DND-41 (cell line): ENCODE data around the gene DAAM2.

Experiments
- ATAC-seq: fragments of 200-7000 bp; cut with Tn5 transposase; 3 replicates; pipeline ENCODE4 v1.9.1; 2021; ENCODE audit warnings: low read depth; ENCODE audit not compliant: insufficient read depth
- DNase-seq: peaks from one replicate; pipeline ENCODE4 v3.0.0-alpha.2; 2020
- H2AFZ ChIP-seq: 2 replicates; pipeline ENCODE4 v1.6.0; 2012; ENCODE audit warnings: low read depth, low read length
- H3K27ac ChIP-seq: 2 replicates; pipeline ENCODE4 v1.5.1; 2012; ENCODE audit warnings: low read length, inconsistent platforms
- H3K27me3 ChIP-seq: fragments of 200-600 bp; sonication (generic); 2 replicates; pipeline ENCODE4 v1.6.0; 2012; ENCODE audit warnings: low read length, mild to moderate bottlenecking, inconsistent platforms; ENCODE audit not compliant: insufficient read depth, poor library complexity
- H3K36me3 ChIP-seq: 2 replicates; pipeline ENCODE4 v1.5.1; 2012; ENCODE audit warnings: low read length, inconsistent platforms; ENCODE audit not compliant: insufficient read depth
- H3K4me1 ChIP-seq: 2 replicates; pipeline ENCODE4 v1.5.1; 2012; ENCODE audit warnings: mild to moderate bottlenecking, low read length; ENCODE audit not compliant: insufficient read depth
- H3K4me2 ChIP-seq: 2 replicates; pipeline ENCODE4 v1.6.0; 2012; ENCODE audit warnings: mild to moderate bottlenecking, moderate library complexity, low read length, inconsistent platforms; ENCODE audit not compliant: insufficient read depth
- H3K4me3 ChIP-seq, 2 experiments: fragments of 200-600 bp in 1 of 2; shearing (Covaris generic) in 1 of 2; 2 replicates each; pipeline ENCODE4 v1.5.1; 2012 to 2016; ENCODE audit warnings: inconsistent platforms in 2 of 2, low read length in 2 of 2, mild to moderate bottlenecking in 2 of 2, low read depth in 1 of 2, moderate library complexity in 1 of 2
- H3K79me2 ChIP-seq: 2 replicates; pipeline ENCODE4 v1.6.0; 2012; ENCODE audit warnings: low read length, inconsistent platforms; ENCODE audit not compliant: insufficient read depth
- H3K9ac ChIP-seq: 2 replicates; pipeline ENCODE4 v1.6.0; 2012; ENCODE audit warnings: low read depth, mild to moderate bottlenecking, inconsistent platforms, low read length, moderate library complexity
- H3K9me3 ChIP-seq: 2 replicates; pipeline ENCODE4 v1.5.1; 2012; ENCODE audit warnings: low read length, moderate library complexity, mild to moderate bottlenecking, inconsistent platforms; ENCODE audit not compliant: insufficient read depth, severe bottlenecking
- H4K20me1 ChIP-seq: 2 replicates; pipeline ENCODE4 v1.6.0; 2012; ENCODE audit warnings: low read length; ENCODE audit not compliant: insufficient read depth
- EZH2 ChIP-seq: IDR thresholded peaks from 3 replicates; pipeline ENCODE4 v1.6.1; 2012; ENCODE audit warnings: borderline replicate concordance, low read depth, mild to moderate bottlenecking, moderate library complexity, low read length, inconsistent platforms; ENCODE audit not compliant: severe bottlenecking
- TF ChIP-seq, protein P1 (sequence below): IDR thresholded peaks from 2 replicates; pipeline ENCODE4 v1.5.1; 2012; ENCODE audit warnings: borderline replicate concordance, low read length, moderate library complexity, mild to moderate bottlenecking; ENCODE audit not compliant: poor library complexity, severe bottlenecking; ENCODE audit errors: extremely low read depth

The DAAM2 gene

DNA sequence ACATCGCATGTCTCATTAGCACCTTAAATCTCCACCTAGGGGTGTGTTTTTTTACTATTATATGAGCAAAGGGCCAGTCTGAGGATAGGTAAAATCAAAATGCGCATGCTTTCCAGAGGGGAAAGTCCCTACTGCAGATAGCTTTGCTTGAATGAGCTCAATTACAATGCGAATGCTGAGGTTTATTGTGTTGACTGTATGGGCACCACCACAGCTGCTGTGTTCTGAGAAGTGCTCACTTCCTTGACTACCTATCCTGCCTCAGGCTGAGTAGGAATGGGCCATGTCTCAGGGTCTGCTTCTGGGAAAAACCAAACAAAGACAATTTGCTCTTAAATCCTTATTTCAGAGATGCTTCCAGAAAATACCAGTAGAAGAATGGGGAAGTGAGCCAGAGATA, 105.5 kb downstream of the DAAM2 start:
- TF ChIP-seq, protein P1, sequence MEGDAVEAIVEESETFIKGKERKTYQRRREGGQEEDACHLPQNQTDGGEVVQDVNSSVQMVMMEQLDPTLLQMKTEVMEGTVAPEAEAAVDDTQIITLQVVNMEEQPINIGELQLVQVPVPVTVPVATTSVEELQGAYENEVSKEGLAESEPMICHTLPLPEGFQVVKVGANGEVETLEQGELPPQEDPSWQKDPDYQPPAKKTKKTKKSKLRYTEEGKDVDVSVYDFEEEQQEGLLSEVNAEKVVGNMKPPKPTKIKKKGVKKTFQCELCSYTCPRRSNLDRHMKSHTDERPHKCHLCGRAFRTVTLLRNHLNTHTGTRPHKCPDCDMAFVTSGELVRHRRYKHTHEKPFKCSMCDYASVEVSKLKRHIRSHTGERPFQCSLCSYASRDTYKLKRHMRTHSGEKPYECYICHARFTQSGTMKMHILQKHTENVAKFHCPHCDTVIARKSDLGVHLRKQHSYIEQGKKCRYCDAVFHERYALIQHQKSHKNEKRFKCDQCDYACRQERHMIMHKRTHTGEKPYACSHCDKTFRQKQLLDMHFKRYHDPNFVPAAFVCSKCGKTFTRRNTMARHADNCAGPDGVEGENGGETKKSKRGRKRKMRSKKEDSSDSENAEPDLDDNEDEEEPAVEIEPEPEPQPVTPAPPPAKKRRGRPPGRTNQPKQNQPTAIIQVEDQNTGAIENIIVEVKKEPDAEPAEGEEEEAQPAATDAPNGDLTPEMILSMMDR = no peak
- no peak for TF ChIP-seq EZH2

DNA sequence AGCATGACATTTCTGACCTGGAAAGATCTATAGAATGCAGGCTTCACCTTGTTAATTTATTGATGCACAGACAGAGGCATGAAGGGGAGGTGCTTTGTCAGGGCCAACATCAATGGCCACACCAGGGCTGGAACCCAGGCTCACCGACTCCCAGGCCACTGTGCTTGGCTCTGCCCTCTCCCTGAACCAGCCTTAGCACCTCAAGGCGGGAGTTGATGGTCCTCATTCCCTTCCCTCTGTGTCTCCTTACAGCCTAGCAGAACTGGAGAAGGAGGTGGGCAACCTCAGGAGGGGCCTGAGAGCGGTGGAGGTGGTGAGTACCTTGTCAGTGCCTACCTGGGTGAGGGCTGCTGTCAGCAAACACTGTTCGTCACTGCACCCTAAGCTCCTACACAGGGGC, 106.4 kb downstream of the DAAM2 start:
- Histone ChIP-seq H3K4me3 (no peak overlapping the region), H4K20me1 (no peaks in the 10 kb centered on the region), H2AFZ (no peak overlapping the region), H3K4me1 (no peaks in the 10 kb centered on the region), H3K36me3 (no peaks in the 10 kb centered on the region), H3K9ac (no peak overlapping the region), H3K4me2 (no peak overlapping the region), H3K27me3 (no peaks in the 10 kb centered on the region), H3K27ac (no peak overlapping the region), H3K9me3 (no peaks in the 10 kb centered on the region), H3K79me2 (no peaks in the 10 kb centered on the region)
- ATAC-seq (no peak), DNase-seq (no peak)
- TF ChIP-seq, protein P1 = no peak
- TF ChIP-seq EZH2 = no peak

More for the DNA sequence above, 105.5 kb downstream of the DAAM2 start:
- H3K4me1 ChIP-seq = no peaks in the 10 kb centered on the region
- no peak for ATAC-seq
- no peak for DNase-seq
- no peak overlapping the region for H3K4me2 ChIP-seq
- H3K27me3 ChIP-seq = no peaks in the 10 kb centered on the region
- H2AFZ ChIP-seq = no peak overlapping the region
- no peaks in the 10 kb centered on the region for H3K9me3 ChIP-seq
- no peak overlapping the region for H3K27ac ChIP-seq
- H3K9ac ChIP-seq = no peak overlapping the region
- H3K4me3 ChIP-seq = no peak overlapping the region
- no peaks in the 10 kb centered on the region for H3K79me2 ChIP-seq
- H3K36me3 ChIP-seq = no peaks in the 10 kb centered on the region
- no peaks in the 10 kb centered on the region for H4K20me1 ChIP-seq

DNA sequence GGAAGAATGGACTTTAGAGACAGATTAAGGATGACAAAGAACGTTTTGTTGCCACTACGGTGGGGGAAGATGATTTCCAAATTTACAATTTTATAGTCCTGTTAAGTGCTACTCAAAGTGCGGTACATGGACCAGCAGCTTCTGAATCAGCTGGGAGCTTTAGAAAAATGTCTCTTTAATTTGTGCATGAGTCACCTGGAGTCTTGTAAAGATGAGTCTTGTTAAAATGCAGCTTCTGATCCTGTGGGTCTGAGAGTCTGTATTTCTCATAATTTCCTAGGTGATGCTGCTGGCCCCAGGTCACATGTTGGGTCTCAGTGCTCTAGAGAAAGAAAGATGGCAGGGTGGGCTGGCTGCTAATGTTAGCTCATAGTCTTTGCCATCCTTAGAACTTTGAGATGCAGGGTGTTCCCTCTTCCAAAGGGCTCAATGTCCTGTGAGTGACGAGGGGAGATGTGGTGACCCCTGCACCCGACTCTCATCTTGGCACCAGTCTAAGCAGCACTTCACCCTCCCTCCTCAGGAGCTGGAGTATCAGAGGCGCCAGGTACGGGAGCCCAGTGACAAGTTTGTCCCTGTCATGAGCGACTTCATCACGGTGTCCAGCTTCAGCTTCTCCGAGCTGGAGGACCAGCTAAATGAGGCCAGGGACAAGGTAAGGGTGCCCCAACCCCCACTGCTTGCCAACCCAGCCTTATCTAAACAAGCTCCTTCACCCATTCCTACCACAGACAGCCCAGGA, 107.5 kb downstream of the DAAM2 start:
- ATAC-seq (no peak), DNase-seq (no peak)
- no peaks in the 10 kb centered on the region for H3K36me3 ChIP-seq
- no peak overlapping the region for H2AFZ ChIP-seq
- no peak overlapping the region for H3K4me3 ChIP-seq
- no peaks in the 10 kb centered on the region for H3K4me1 ChIP-seq
- H3K9ac ChIP-seq = no peak overlapping the region
- no peak overlapping the region for H3K4me2 ChIP-seq
- TF ChIP-seq, protein P1 = no peak
- TF ChIP-seq EZH2 = no peak
- H3K9me3 ChIP-seq = no peaks in the 10 kb centered on the region
- H4K20me1 ChIP-seq = no peaks in the 10 kb centered on the region
- H3K27me3 ChIP-seq = no peaks in the 10 kb centered on the region
- H3K27ac ChIP-seq = no peak overlapping the region
- no peaks in the 10 kb centered on the region for H3K79me2 ChIP-seq
